ENCODE measurements around the gene CFAP45.

The CFAP45 gene

GRCh38 chr1:159826441-159827101, 73.4 kb downstream of the CFAP45 start, which contains the start of gene SLAMF8:
Gene SLAMF8, plus strand, starts transcription at chr1:159826873. Its CDS starts 26 bp downstream, at chr1:159826899.
- DNase-seq (ENCODE audit: low spot score) = peak; percentile 68

GRCh38 chr1:159825564-159825963, 74.4 kb downstream of the CFAP45 start:
- no peak for DNase-seq (ENCODE audit: low spot score)

- DNase-seq (ENCODE audit: low spot score) = no peak
Measured at GRCh38 chr1:159823406-159823805, 76.6 kb downstream of the CFAP45 start.
